ENCODE data around the gene TMED7. TPM values are rescaled to one million over a fixed set of nuclear protein-coding genes. Genes with fewer than 3 reads are reported as not detected.

TMED7 gene
- total RNA-seq, 4 donors from 2014 or later, result 33.0 to 155 (median 80.2) TPM

GRCh38 chr5:115602591-115603125, 23.2 kb downstream of the TMED7 start:
- Histone ChIP-seq H3K27ac (peak overlapping the region; percentile 89 to 98), H3K27me3 (no peaks in the 10 kb centered on the region), H3K36me3 (no peaks in the 10 kb centered on the region), H3K4me3 (peak overlapping the region; percentile 46 to 98), H3K4me1 (peaks cover 4 to 9% of the 10 kb centered on the region in 2 donors), H3K9me3 (no peaks in the 10 kb centered on the region)
- TF ChIP-seq POLR2A (IDR thresholded peaks at IDR 0.05), result no peak
- TF ChIP-seq, protein P1, sequence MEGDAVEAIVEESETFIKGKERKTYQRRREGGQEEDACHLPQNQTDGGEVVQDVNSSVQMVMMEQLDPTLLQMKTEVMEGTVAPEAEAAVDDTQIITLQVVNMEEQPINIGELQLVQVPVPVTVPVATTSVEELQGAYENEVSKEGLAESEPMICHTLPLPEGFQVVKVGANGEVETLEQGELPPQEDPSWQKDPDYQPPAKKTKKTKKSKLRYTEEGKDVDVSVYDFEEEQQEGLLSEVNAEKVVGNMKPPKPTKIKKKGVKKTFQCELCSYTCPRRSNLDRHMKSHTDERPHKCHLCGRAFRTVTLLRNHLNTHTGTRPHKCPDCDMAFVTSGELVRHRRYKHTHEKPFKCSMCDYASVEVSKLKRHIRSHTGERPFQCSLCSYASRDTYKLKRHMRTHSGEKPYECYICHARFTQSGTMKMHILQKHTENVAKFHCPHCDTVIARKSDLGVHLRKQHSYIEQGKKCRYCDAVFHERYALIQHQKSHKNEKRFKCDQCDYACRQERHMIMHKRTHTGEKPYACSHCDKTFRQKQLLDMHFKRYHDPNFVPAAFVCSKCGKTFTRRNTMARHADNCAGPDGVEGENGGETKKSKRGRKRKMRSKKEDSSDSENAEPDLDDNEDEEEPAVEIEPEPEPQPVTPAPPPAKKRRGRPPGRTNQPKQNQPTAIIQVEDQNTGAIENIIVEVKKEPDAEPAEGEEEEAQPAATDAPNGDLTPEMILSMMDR (IDR thresholded peaks at IDR 0.05), result no peak
- intact Hi-C loops (cut with DNase I; ENCODE audit: low total_unique reads), result no loop called here
- no peak for DNase-seq

DNA sequence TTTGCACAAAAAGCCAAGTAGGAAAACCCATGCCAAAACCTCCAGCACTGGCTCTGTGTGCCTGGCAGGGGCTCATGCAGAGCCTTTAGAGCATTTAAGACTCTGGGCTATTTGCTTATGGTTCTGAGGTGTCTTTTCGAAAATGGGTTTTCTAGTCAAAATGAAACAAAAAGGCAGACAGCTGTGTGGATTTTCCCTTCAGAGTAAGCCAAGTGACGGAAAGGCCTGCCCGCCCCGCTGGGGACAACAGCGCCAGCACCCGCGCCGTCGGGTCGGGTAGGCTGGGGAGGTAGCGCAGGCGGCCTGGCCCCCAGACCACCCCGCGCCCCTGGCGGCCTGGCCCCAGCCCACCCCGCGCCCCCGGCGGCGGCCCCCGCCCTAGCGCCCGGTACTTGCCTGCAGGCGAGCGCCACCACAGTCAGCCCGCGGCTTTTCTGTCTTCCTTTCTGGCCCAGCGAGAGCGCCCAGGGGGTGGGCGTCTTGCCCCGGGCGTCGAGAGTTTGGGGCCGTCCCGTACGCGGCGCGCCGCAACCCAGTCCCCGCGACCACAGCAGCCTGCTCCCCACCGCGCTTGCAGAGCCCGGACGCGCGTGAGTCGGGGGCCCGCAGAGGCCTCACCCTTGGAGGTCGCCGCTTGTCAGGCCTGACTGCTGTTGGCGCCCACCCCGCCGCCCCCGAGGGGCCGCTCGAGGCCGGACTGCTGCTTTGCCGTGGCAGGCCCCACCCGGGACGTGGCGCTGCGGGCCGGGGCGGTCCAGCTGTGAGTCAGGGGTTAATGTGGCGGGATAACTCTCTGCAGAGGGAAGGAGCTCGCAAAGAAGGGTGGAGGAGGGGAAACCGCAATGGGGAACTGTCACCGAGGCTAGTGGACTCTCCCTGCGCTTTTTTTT, 23.9 kb downstream of the TMED7 start, which contains the start of gene TICAM2:
TICAM2 (minus strand) TSS at position 779 of the 890 bp plus-strand sequence. CDS start 21,223 bp downstream, outside the sequence.
- Histone ChIP-seq H3K36me3 (no peaks in the 10 kb centered on the region), H3K4me3 (peak within 1 kb of the TSS; percentile 46 to 98), H3K4me1 (peaks cover 4 to 9% of the 10 kb centered on the region in 2 donors), H3K27ac (peak within 1 kb of the TSS; percentile 89 to 98), H3K27me3 (no peaks in the 10 kb centered on the region), H3K9me3 (no peaks in the 10 kb centered on the region)
- TF ChIP-seq POLR2A (IDR thresholded peaks at IDR 0.05), result peak in 1 of 2 donors; percentile 10
- TF ChIP-seq, protein P1 (IDR thresholded peaks at IDR 0.05), result peak in 2 of 4 experiments; percentile 13 to 63
- intact Hi-C loops (cut with DNase I; ENCODE audit: low total_unique reads), result no loop called here
- DNase-seq, result peak; percentile 61 to 64

DNA sequence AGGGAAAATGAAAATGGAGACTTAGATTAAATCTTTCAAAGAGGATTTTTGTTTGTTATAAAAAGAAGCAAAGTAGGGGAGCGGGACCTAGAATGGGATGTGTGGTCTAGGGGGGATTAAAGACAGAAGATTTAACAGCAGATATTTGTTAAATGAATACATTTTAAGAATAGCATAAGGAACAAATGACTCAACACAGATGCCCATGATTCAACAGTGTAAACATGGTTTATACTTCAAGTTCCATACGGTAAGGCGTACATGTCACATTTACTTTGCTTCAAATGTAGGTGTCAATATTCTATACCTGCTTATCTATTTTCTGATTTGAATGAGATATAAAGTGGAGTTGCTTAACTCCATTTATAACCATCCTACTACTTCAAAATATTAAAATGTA, 25.1 kb downstream of the TMED7 start:
- no peaks in the 10 kb centered on the region for H3K27me3 ChIP-seq
- H3K9me3 ChIP-seq, result no peaks in the 10 kb centered on the region
- no peak for DNase-seq
- TF ChIP-seq, protein P1 (IDR thresholded peaks at IDR 0.05), result no peak
- TF ChIP-seq POLR2A (IDR thresholded peaks at IDR 0.05), result no peak
- peak overlapping the region in 1 of 2 donors; percentile 89 for H3K27ac ChIP-seq
- H3K4me3 ChIP-seq, result peak overlapping the region in 1 of 2 donors; percentile 46
- intact Hi-C loops (cut with DNase I; ENCODE audit: low total_unique reads), result no loop called here
- H3K4me1 ChIP-seq, result peaks cover 4 to 9% of the 10 kb centered on the region in 2 donors
- H3K36me3 ChIP-seq, result no peaks in the 10 kb centered on the region

- intact Hi-C loops (cut with DNase I; ENCODE audit: low total_unique reads), result no loop called here
- H3K4me3 ChIP-seq, result no peak overlapping the region
- peak overlapping the region in 1 of 2 donors; percentile 21 for H3K27ac ChIP-seq
- no peak for TF ChIP-seq POLR2A (IDR thresholded peaks at IDR 0.05)
- TF ChIP-seq, protein P1 (IDR thresholded peaks at IDR 0.05), result no peak
- peaks cover 4 to 9% of the 10 kb centered on the region in 2 donors for H3K4me1 ChIP-seq
- no peak for DNase-seq
- no peaks in the 10 kb centered on the region for H3K9me3 ChIP-seq
- H3K27me3 ChIP-seq, result no peaks in the 10 kb centered on the region
- H3K36me3 ChIP-seq, result no peaks in the 10 kb centered on the region
These were observed 25.9 kb downstream of the TMED7 start for GRCh38 chr5:115599924-115600323.

DNA sequence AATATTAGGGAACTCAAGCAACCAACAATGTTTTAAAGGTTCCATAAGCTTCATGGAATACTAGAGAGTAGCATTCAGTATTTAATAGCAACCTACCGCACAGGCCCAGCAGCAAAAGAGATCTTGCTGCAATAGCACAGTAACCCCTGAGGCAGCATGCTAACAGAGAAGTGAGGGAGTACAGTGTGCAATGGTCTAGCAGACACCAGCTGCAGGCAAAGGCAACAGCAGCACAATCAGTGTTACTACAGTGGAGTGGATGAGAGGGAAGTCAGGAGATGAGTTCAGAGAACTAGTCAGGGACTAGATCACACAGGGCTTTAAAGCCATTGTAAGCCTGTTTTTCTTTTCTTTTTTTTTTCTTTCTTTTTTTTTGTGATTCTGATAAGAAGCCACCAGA, 26.3 kb downstream of the TMED7 start:
- Histone ChIP-seq H3K9me3 (no peaks in the 10 kb centered on the region), H3K4me3 (no peak overlapping the region), H3K4me1 (peaks cover 4 to 9% of the 10 kb centered on the region in 2 donors), H3K27ac (no peak overlapping the region), H3K36me3 (no peaks in the 10 kb centered on the region), H3K27me3 (no peaks in the 10 kb centered on the region)
- intact Hi-C loops (cut with DNase I; ENCODE audit: low total_unique reads), result no loop called here
- TF ChIP-seq POLR2A (IDR thresholded peaks at IDR 0.05), result no peak
- TF ChIP-seq, protein P1 (IDR thresholded peaks at IDR 0.05), result no peak
- no peak for DNase-seq

Measured in uterus (tissue), 4 donors.